ENCODE measurements around the gene UBL3. TPM values are rescaled to one million over a fixed set of nuclear protein-coding genes. Genes with fewer than 3 reads are reported as not detected.

The UBL3 gene
- total RNA-seq, 3 donors from 2014 or later: 40.4 to 58.1 (median 43.6) TPM

DNA sequence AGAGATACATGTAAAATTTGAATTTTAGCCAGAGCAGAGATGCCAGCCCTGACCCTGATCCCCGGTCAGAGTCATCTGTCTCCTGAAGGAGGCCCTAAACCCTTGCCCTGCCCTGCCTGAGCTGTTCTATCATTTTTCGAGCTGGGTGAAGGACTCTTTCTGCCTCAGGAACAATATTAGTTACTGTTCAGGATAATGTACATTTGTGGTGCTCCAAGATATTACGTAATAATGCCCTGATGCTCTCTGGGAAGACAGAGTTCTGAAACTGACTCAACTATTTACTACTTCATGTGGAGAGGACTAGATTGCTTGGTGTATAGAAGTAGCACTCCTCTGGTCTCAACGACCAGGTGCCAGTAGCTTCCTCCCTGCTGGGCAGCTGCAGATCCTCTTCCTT is 37.9 kb upstream of the UBL3 start:
- no peak for ATAC-seq
- TF ChIP-seq, protein P1, sequence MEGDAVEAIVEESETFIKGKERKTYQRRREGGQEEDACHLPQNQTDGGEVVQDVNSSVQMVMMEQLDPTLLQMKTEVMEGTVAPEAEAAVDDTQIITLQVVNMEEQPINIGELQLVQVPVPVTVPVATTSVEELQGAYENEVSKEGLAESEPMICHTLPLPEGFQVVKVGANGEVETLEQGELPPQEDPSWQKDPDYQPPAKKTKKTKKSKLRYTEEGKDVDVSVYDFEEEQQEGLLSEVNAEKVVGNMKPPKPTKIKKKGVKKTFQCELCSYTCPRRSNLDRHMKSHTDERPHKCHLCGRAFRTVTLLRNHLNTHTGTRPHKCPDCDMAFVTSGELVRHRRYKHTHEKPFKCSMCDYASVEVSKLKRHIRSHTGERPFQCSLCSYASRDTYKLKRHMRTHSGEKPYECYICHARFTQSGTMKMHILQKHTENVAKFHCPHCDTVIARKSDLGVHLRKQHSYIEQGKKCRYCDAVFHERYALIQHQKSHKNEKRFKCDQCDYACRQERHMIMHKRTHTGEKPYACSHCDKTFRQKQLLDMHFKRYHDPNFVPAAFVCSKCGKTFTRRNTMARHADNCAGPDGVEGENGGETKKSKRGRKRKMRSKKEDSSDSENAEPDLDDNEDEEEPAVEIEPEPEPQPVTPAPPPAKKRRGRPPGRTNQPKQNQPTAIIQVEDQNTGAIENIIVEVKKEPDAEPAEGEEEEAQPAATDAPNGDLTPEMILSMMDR (IDR thresholded peaks at IDR 0.05): no peak
- Histone ChIP-seq H3K4me3 (no peak overlapping the region), H3K36me3 (ENCODE audit: low read depth) (no peaks in the 10 kb centered on the region), H3K9me3 (no peaks in the 10 kb centered on the region), H3K4me1 (ENCODE audit: low read depth) (no peaks in the 10 kb centered on the region)
- intact Hi-C loops (cut with DNase I, micrococcal nuclease): no loop called here
- no peak for DNase-seq

DNA sequence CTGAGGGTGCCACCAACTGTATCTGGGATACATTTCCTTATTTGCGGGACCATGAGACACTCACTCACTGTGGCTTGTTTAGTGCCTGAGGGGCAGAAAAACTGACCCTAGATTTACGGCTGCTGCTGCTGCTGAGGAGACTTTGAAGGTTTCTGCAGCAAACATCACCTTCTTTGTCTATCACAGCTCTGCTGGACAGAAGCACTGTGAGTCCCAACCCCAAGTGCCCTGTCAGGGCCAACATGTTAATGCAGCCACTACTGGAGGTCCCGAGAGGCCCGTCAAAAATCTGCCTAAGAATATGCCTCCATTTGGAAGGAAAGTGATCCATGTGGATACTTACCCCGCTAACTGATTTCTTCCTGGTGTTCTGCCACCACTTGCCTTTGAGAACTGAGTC is 37.3 kb upstream of the UBL3 start:
- TF ChIP-seq, protein P1 (IDR thresholded peaks at IDR 0.05): no peak
- Histone ChIP-seq H3K36me3 (ENCODE audit: low read depth) (no peaks in the 10 kb centered on the region), H3K4me1 (ENCODE audit: low read depth) (no peaks in the 10 kb centered on the region), H3K4me3 (no peak overlapping the region), H3K9me3 (no peaks in the 10 kb centered on the region)
- DNase-seq (no peak), ATAC-seq (no peak)
- intact Hi-C loops (cut with DNase I, micrococcal nuclease): no loop called here

DNA sequence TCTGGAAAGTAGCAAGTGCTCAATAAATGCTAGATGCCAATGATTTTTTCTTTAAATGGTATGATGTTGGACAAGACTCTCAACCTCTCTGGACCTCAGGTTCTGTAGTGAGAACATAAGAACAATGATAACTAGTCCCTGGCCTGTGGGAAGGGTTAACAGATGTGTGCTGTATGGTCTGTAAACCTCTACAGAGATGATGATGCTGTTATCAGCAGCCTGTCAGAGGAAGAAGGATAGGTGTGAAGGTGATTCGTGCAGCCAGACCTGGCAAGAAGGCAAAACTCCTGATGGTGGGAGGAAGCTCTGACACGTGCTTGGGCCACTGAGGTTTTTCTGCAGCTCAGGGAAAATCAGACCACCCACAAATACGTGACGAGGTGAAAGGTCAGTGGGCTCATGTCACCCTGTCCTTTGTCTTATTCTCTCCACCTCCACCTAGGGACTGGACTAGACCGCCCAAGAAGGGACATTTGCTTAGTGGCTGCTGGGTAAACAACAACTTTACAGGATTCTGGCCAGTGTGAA is 36.7 kb upstream of the UBL3 start:
- Histone ChIP-seq H3K4me1 (ENCODE audit: low read depth) (no peaks in the 10 kb centered on the region), H3K36me3 (ENCODE audit: low read depth) (no peaks in the 10 kb centered on the region), H3K9me3 (no peaks in the 10 kb centered on the region), H3K4me3 (no peak overlapping the region)
- DNase-seq (no peak), ATAC-seq (no peak)
- intact Hi-C loops (cut with DNase I, micrococcal nuclease): no loop called here
- TF ChIP-seq, protein P1 (IDR thresholded peaks at IDR 0.05): no peak

DNA sequence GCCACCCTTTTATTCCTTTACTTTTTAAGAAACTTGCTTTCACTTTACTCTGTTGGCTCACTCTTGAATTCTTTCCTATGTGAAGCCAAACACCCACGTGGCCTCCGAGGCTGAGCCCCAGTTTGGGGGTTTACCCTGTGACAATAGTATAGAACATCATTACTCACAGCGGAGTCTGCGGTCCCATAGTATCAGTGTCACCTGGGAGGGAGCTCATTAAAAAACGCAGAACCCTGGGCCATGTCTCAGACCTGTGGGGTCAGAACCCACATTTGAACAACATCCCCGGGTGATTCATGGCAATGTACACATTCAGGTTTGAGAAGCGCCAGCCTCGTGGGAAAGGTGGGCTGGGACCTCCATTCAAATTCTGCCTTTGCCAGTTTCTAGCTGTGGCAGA is 36.0 kb upstream of the UBL3 start:
- no peaks in the 10 kb centered on the region for H3K4me1 ChIP-seq (ENCODE audit: low read depth)
- DNase-seq: no peak
- no peak overlapping the region for H3K4me3 ChIP-seq
- TF ChIP-seq, protein P1 (IDR thresholded peaks at IDR 0.05): no peak
- no peaks in the 10 kb centered on the region for H3K9me3 ChIP-seq
- intact Hi-C loops (cut with DNase I, micrococcal nuclease): no loop called here
- H3K36me3 ChIP-seq (ENCODE audit: low read depth): no peaks in the 10 kb centered on the region
- ATAC-seq: no peak

DNA sequence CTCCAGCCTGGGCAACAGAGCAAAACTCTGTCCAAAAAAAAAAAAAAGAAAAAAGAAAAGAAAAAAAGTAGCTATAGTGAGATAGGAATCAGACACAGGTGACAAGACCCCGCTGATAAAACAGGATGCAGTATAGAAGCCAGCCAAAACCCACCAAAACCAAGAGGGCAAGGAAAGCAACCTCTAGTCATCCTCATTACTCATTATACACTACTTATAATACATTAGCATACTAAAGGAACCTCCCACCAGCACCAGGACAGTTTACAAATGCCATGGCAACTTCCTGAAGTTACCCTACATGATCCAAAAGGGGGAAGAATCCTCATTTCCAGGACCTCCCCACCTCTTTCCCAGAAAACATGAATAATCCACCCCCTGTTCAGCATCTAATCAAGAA is 35.6 kb upstream of the UBL3 start:
- intact Hi-C loops (cut with DNase I, micrococcal nuclease): no loop called here
- H3K4me3 ChIP-seq: no peak overlapping the region
- TF ChIP-seq, protein P1 (IDR thresholded peaks at IDR 0.05): no peak
- H3K36me3 ChIP-seq (ENCODE audit: low read depth): no peaks in the 10 kb centered on the region
- no peaks in the 10 kb centered on the region for H3K9me3 ChIP-seq
- no peaks in the 10 kb centered on the region for H3K4me1 ChIP-seq (ENCODE audit: low read depth)
- DNase-seq (no peak), ATAC-seq (no peak)

All from mucosa of descending colon (tissue), 3 donors.